Caco-2 (cell line): ENCODE data around the gene ZNHIT2. TPM values are rescaled to one million over a fixed set of nuclear protein-coding genes. Genes with fewer than 3 reads are reported as not detected.

ENCODE experiments used
- BruUV-seq: library from RNA; stranded (reverse); fragments of 400-500 nt; replicated peaks from 2 replicates; lab custom pipeline; 2021; lab: Mats Ljungman, UMichigan
- CTCF ChIA-PET: fragments of 300-600 bp; sonication (Branson Sonifier 250); formaldehyde crosslinking; loops from one replicate; lab custom pipeline; 2022; ENCODE audit warnings: antibody characterized with exemption; lab: Charles Lee
- POLR2A ChIA-PET: fragments of 300-600 bp; sonication (Branson Sonifier 250); formaldehyde crosslinking; loops from one replicate; lab custom pipeline; 2022; ENCODE audit warnings: antibody characterized with exemption; lab: Charles Lee
- DNase-seq, 2 experiments: peaks; one replicate each; pipeline versions ENCODE4 v3.0.0 to v3.0.0-alpha.2; 2020 to 2022
- H3K27me3 ChIP-seq: replicated peaks from 2 replicates; pipeline ENCODE4 v1.6.0; 2011; ENCODE audit warnings: low read length; ENCODE audit not compliant: control insufficient read depth, insufficient read depth
- H3K36me3 ChIP-seq: 2 replicates; pipeline ENCODE4 v1.5.1; 2011; ENCODE audit warnings: low read length; ENCODE audit not compliant: control insufficient read depth, insufficient read depth
- H3K4me1 ChIP-seq: fragments of 250-450 bp; sonication (Bioruptor Pico); 2 replicates; pipeline ENCODE4 v1.5.1; 2020; ENCODE audit warnings: mild to moderate bottlenecking
- H3K4me3 ChIP-seq: 2 replicates; pipeline ENCODE4 v1.5.1; 2011; ENCODE audit warnings: low read depth, mild to moderate bottlenecking, control low read depth, low read length
- H3K9me3 ChIP-seq: fragments of 250-450 bp; sonication (Bioruptor Pico); 2 replicates; pipeline ENCODE4 v1.5.1; 2020; ENCODE audit warnings: mild to moderate bottlenecking, moderate library complexity
- H3K27ac Mint-ChIP-seq: one replicate; pipeline ENCODE4 v1.8.0; 2022; ENCODE audit warnings: mixed read lengths; ENCODE audit not compliant: unreplicated experiment
- H3K27me3 Mint-ChIP-seq: one replicate; pipeline ENCODE4 v1.8.0; 2022; ENCODE audit warnings: mixed read lengths; ENCODE audit not compliant: insufficient read depth, unreplicated experiment
- H3K36me3 Mint-ChIP-seq: one replicate; pipeline ENCODE4 v1.8.0; 2022; ENCODE audit warnings: mild to moderate bottlenecking, mixed read lengths; ENCODE audit not compliant: insufficient read depth, unreplicated experiment
- H3K4me1 Mint-ChIP-seq: one replicate; pipeline ENCODE4 v1.8.0; 2022; ENCODE audit warnings: low read depth, mixed read lengths; ENCODE audit not compliant: unreplicated experiment
- H3K4me3 Mint-ChIP-seq: one replicate; pipeline ENCODE4 v1.8.0; 2022; ENCODE audit warnings: mild to moderate bottlenecking, moderate library complexity, mixed read lengths; ENCODE audit not compliant: unreplicated experiment
- H3K9me3 Mint-ChIP-seq: one replicate; pipeline ENCODE4 v1.8.0; 2022; ENCODE audit warnings: mixed read lengths; ENCODE audit not compliant: unreplicated experiment
- intact Hi-C: fragments of 100-400 bp; cut with micrococcal nuclease; formaldehyde crosslinking; loops from one replicate; pipeline ENCODE4 v1.10.0; 2022; ENCODE audit not compliant: unreplicated experiment
- total RNA-seq: library from RNA; stranded (reverse); gene quantifications from 2 replicates; pipeline ENCODE4 v1.2.3, GENCODE V29; 2022
- TF ChIP-seq, protein P1 (sequence below), 2 experiments: fragments of 200-600 bp in 1 of 2; IDR thresholded peaks; 1 replicate in 1 of 2; 2 replicates in 1 of 2; pipeline versions ENCODE4 v1.5.1 to v1.8.0; 2011 to 2022; ENCODE audit warnings: antibody characterized with exemption in 1 of 2, control low read depth in 1 of 2, inconsistent platforms in 1 of 2, low read depth in 1 of 2, low read length in 1 of 2, mild to moderate bottlenecking in 1 of 2, moderate library complexity in 1 of 2; ENCODE audit not compliant: insufficient read depth in 1 of 2, severe bottlenecking in 1 of 2, unreplicated experiment in 1 of 2

Gene ZNHIT2
- total RNA-seq, 1 experiment from 2014 or later = 14.7 TPM

DNA sequence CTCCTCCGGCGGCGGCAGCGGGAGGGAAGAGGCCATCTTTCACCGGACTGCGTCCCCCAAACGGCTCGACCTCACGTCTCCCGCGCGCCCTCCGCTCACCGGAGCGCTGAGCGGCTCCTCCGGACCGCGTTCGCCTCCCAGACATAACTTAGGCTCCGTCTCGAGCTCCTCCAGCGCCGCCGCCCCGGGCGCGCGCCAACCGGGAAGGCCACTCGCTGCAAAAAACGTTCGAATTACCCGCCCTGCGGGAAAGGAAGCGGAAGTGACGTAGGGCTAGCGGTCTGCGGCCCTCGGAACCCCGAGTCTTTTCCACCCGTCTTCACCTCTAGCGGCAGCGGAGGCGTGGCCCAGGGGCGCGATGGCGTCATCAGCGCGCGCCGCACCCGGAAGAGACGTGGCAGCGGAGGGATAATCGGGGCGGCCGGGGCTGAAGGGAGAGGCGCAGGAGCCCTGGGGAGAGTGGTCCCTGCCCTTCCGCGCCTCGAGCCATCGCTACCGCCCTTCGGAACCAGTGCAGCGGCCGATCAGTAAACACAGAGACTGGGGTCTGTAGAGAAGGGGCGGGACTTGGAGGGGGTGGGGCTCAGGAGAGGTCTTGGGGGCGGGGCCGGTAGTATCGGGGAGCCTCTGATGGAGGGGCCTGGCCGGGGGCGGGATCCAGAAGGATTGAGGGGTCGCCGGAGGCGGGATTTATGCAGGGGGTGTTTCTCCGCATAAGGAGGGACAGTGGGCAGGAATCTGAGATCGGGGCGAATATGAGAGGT, 33.5 kb downstream of the ZNHIT2 start, which contains the start of the genes CDCA5 and ZFPL1:
TSS of gene CDCA5 (minus strand) at position 207 of the 764 bp plus-strand sequence. CDS start at position 145, 62 bp downstream.
TSS of gene ZFPL1 (plus strand) at position 389 of the 764 bp plus-strand sequence. CDS start 477 bp downstream, outside the sequence.
- CTCF ChIA-PET = interaction anchor here (0.9 kb wide), 1 partner anchor 70 kb away, joined by 3 read pairs; the partner anchor contains the start of gene ARL2
- Histone ChIP-seq H3K36me3 (peaks cover 4% of the 10 kb centered on the region; the same call in 1 of the 2 replicates), H3K9me3 (no peaks in the 10 kb centered on the region), H3K4me3 (peak within 1 kb of the TSS; percentile 58), H3K4me1 (peaks cover 16% of the 10 kb centered on the region; the same call in 1 of the 2 replicates), H3K27me3 (no peaks in the 10 kb centered on the region)
- H3K4me1 Mint-ChIP-seq = peaks cover 17% of the 10 kb centered on the region
- peaks cover 62% of the 10 kb centered on the region for H3K36me3 Mint-ChIP-seq
- intact Hi-C loops = loop anchor here (5.0 kb wide), 1 partner anchor 57 kb away; the partner anchor contains the start of gene SNX15
- TF ChIP-seq, protein P1, sequence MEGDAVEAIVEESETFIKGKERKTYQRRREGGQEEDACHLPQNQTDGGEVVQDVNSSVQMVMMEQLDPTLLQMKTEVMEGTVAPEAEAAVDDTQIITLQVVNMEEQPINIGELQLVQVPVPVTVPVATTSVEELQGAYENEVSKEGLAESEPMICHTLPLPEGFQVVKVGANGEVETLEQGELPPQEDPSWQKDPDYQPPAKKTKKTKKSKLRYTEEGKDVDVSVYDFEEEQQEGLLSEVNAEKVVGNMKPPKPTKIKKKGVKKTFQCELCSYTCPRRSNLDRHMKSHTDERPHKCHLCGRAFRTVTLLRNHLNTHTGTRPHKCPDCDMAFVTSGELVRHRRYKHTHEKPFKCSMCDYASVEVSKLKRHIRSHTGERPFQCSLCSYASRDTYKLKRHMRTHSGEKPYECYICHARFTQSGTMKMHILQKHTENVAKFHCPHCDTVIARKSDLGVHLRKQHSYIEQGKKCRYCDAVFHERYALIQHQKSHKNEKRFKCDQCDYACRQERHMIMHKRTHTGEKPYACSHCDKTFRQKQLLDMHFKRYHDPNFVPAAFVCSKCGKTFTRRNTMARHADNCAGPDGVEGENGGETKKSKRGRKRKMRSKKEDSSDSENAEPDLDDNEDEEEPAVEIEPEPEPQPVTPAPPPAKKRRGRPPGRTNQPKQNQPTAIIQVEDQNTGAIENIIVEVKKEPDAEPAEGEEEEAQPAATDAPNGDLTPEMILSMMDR (IDR thresholded peaks at IDR 0.05; ENCODE audit: insufficient read depth in 1 of 2, low read depth in 1 of 2, low read length in 1 of 2, severe bottlenecking in 1 of 2, unreplicated experiment in 1 of 2) = no peak
- BruUV-seq = no TSS peak
- H3K27me3 Mint-ChIP-seq = no peaks in the 10 kb centered on the region
- no peaks in the 10 kb centered on the region for H3K9me3 Mint-ChIP-seq
- H3K4me3 Mint-ChIP-seq = peak within 1 kb of the TSS; percentile 85
- H3K27ac Mint-ChIP-seq = peak within 1 kb of the TSS; percentile 98
- POLR2A ChIA-PET = no interaction called here
- peak; percentile 96 to 97 for DNase-seq

DNA sequence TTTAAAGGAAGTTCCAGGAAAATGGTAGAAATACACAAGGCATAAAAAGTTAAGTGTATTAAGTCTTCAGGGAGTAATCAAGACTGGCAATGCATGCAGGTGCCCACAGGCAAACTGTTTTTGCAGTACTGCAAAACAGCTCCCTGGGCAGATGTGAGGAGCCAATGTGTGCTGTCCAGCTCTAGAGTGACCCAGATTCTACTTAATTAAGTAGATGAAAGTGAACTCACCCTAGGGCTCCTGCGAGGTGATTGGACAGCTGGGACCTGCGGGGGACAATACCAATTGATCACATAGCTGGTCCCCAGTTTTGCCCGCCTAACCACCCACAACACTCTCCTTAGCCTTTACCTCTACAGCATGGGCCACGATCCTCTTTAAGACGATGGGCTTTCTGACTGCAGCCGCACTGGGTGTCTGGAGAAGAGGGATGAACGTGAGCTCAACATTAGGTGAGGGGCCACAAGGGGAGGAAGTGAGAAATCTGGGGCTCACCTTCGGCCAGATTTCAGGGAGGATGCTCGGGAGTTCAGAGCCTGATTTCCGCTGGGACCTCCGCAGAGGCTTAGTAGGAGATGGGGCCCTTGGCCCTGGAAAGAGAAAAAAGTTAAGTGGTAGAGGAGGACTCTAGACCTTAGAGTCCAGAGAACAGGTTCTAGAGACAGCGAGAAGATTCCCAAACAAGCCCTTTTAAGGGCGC, 34.2 kb downstream of the ZNHIT2 start:
- Mint-ChIP-seq H3K4me1 (peaks cover 24% of the 10 kb centered on the region), H3K27ac (peak overlapping the region; percentile 98), H3K36me3 (peaks cover 63% of the 10 kb centered on the region), H3K4me3 (peak overlapping the region; percentile 85), H3K9me3 (no peaks in the 10 kb centered on the region), H3K27me3 (no peaks in the 10 kb centered on the region)
- no TSS peak for BruUV-seq
- DNase-seq = no peak
- ChIA-PET POLR2A (no interaction called here), CTCF (interaction anchor here (0.9 kb wide), 1 partner anchor 69 kb away, joined by 3 read pairs; the partner anchor contains the start of gene ARL2)
- Histone ChIP-seq H3K4me1 (peaks cover 16% of the 10 kb centered on the region; the same call in 1 of the 2 replicates), H3K9me3 (no peaks in the 10 kb centered on the region), H3K4me3 (peak overlapping the region; percentile 58), H3K36me3 (peaks cover 4% of the 10 kb centered on the region; the same call in 1 of the 2 replicates), H3K27me3 (no peaks in the 10 kb centered on the region)
- TF ChIP-seq, protein P1 (IDR thresholded peaks at IDR 0.05; ENCODE audit: insufficient read depth in 1 of 2, low read depth in 1 of 2, low read length in 1 of 2, severe bottlenecking in 1 of 2, unreplicated experiment in 1 of 2) = no peak
- intact Hi-C loops = loop anchor here (5.0 kb wide), 1 partner anchor 56 kb away; the partner anchor contains the start of gene SNX15
